NCI-H345 treated with DMSO at 0.1 percent for 48 hours (cell line): ENCODE data around the gene CPNE1.
"Not testable (repeated sequence)": the region's sequence is repeated elsewhere in the genome, so short reads cannot be mapped to it uniquely, and the experiment has no call there.

Experiments
- DNase-seq: peaks from one replicate; lab custom pipeline; 2025; ENCODE audit not compliant: unreplicated experiment; lab: John Stamatoyannopoulos, UW

Gene CPNE1

GRCh38 chr20:35664466-35665206 lies at the start of gene CPNE1, which contains the start of gene RBM12:
Gene CPNE1 (minus strand): TSS chr20:35664900. CDS start chr20:35632923, 31,977 bp downstream.
Gene RBM12 (minus strand): TSS chr20:35664900. CDS start chr20:35655322, 9,578 bp downstream.
- DNase-seq: peak; percentile 96

GRCh38 chr20:35714127-35714526 lies 49.4 kb upstream of the CPNE1 start:
- no peak for DNase-seq

- not testable (repeated sequence) for DNase-seq
Observed at GRCh38 chr20:35713120-35713519, 48.4 kb upstream of the CPNE1 start.

- no peak for DNase-seq
Observed at GRCh38 chr20:35711588-35712209, 47.0 kb upstream of the CPNE1 start.

- DNase-seq: no peak
Observed at GRCh38 chr20:35710884-35711587, 46.3 kb upstream of the CPNE1 start.

GRCh38 chr20:35710039-35710438 lies 45.3 kb upstream of the CPNE1 start:
- DNase-seq: no peak

- DNase-seq: no peak
Observed at GRCh38 chr20:35709259-35709658, 44.6 kb upstream of the CPNE1 start.

- DNase-seq: no peak
Observed at GRCh38 chr20:35708502-35708901, 43.8 kb upstream of the CPNE1 start.

- DNase-seq: not testable (repeated sequence)
Observed at GRCh38 chr20:35706591-35707529, 42.2 kb upstream of the CPNE1 start.

- DNase-seq: not testable (repeated sequence)
Observed at GRCh38 chr20:35705894-35706293, 41.2 kb upstream of the CPNE1 start.

- DNase-seq: no peak
Observed at GRCh38 chr20:35704514-35705261, 40.0 kb upstream of the CPNE1 start.

GRCh38 chr20:35702824-35703695 lies 38.4 kb upstream of the CPNE1 start:
- no peak for DNase-seq

GRCh38 chr20:35702051-35702823 lies 37.5 kb upstream of the CPNE1 start:
- DNase-seq: no peak

- DNase-seq: no peak
Observed at GRCh38 chr20:35700625-35701148, 36.0 kb upstream of the CPNE1 start.

- DNase-seq: no peak
Observed at GRCh38 chr20:35699957-35700624, 35.4 kb upstream of the CPNE1 start.

GRCh38 chr20:35699127-35699956 lies 34.6 kb upstream of the CPNE1 start, which contains the start of the genes NFS1 and ROMO1:
Gene NFS1 (minus strand): TSS chr20:35699352. CDS start chr20:35699288, 64 bp downstream.
Gene ROMO1 (plus strand): TSS chr20:35699405. CDS start chr20:35699633, 228 bp downstream.
- peak; percentile 60 for DNase-seq
